GM12878 (cell line): Measurements from ENCODE around the gene SRRD. TPM values are rescaled to one million over a fixed set of nuclear protein-coding genes. Genes with fewer than 3 reads are reported as not detected.

Experiments used
- ATAC-seq: fragments of 200-7000 bp; cut with Tn5 transposase; 3 replicates; pipeline ENCODE4 v1.9.1; 2020; ENCODE audit warnings: mild to moderate bottlenecking, moderate library complexity
- BruUV-seq: library from RNA; stranded (reverse); fragments of 400-500 nt; replicated peaks from 2 replicates; lab custom pipeline; 2021; lab: Mats Ljungman, UMichigan
- CTCF ChIA-PET: fragments of 300-600 bp; sonication (Branson Sonifier 250); formaldehyde crosslinking; extraction: SDS; loops from one replicate; lab custom pipeline; 2021; ENCODE audit warnings: inconsistent platforms; lab: Yijun Ruan, JAX
- POLR2A ChIA-PET: fragments of 350-600 bp; formaldehyde crosslinking; extraction: SDS; loops from one replicate; lab custom pipeline; 2021; ENCODE audit warnings: inconsistent platforms; lab: Charles Lee
- RAD21 ChIA-PET: fragments of 300-600 bp; sonication (Branson Sonifier 250); formaldehyde crosslinking; loops from one replicate; lab custom pipeline; 2023; ENCODE audit warnings: antibody characterized with exemption; ENCODE audit not compliant: unreplicated experiment; lab: Charles Lee
- SMC1A ChIA-PET: fragments of 300-600 bp; sonication (Branson Sonifier 250); formaldehyde crosslinking; loops from one replicate; lab custom pipeline; 2023; ENCODE audit not compliant: unreplicated experiment, uncharacterized antibody; lab: Charles Lee
- DNase-seq: peaks from one replicate; pipeline ENCODE4 v3.0.0-alpha.2; 2011; ENCODE audit warnings: low read depth, low spot score
- FAIRE-seq: peaks from 3 replicates; lab custom pipeline; 2011; peaks lifted over from hg19 to GRCh38; lab: Jason Lieb, UNC
- H2AFZ ChIP-seq: 2 replicates; pipeline ENCODE4 v1.6.0; 2011; ENCODE audit warnings: low read depth, low read length, control low read depth; ENCODE audit not compliant: control insufficient read depth
- H3K27ac ChIP-seq: 2 replicates; pipeline ENCODE4 v1.5.1; 2011; ENCODE audit warnings: control low read depth; ENCODE audit not compliant: control insufficient read depth, insufficient read depth
- H3K27me3 ChIP-seq, 2 experiments: replicated peaks in 1 of 2; 2 replicates each; pipeline versions ENCODE4 v1.6.0 to v1.6.1; 2011; ENCODE audit warnings: low read length in 1 of 2; ENCODE audit not compliant: control insufficient read depth in 2 of 2, insufficient read depth in 2 of 2
- H3K36me3 ChIP-seq, 2 experiments: 2 replicates each; pipeline ENCODE4 v1.5.1; 2011; ENCODE audit warnings: low read length in 1 of 2; ENCODE audit not compliant: control insufficient read depth in 2 of 2, insufficient read depth in 2 of 2
- H3K4me1 ChIP-seq: 2 replicates; pipeline ENCODE4 v1.6.1; 2011; ENCODE audit warnings: mild to moderate bottlenecking, low read length, moderate library complexity, mixed read lengths; ENCODE audit not compliant: control insufficient read depth, insufficient read depth
- H3K4me2 ChIP-seq: 2 replicates; pipeline ENCODE4 v1.6.0; 2011; ENCODE audit warnings: control low read depth; ENCODE audit not compliant: control insufficient read depth, insufficient read depth
- H3K4me3 ChIP-seq: fragments of 200-600 bp; sonication (generic); 2 replicates; pipeline ENCODE4 v1.5.1; 2016
- H3K79me2 ChIP-seq: 2 replicates; pipeline ENCODE4 v1.6.0; 2011; ENCODE audit warnings: low read length; ENCODE audit not compliant: control insufficient read depth, insufficient read depth
- H3K9ac ChIP-seq: 2 replicates; pipeline ENCODE4 v1.8.0; 2011; ENCODE audit warnings: low read length, control low read depth, mixed read lengths; ENCODE audit not compliant: control insufficient read depth, insufficient read depth
- H3K9me3 ChIP-seq: replicated peaks from 3 replicates; pipeline ENCODE4 v1.5.1; 2011; ENCODE audit warnings: mild to moderate bottlenecking, low read length; ENCODE audit not compliant: control insufficient read depth, insufficient read depth
- H4K20me1 ChIP-seq: 2 replicates; pipeline ENCODE4 v1.6.0; 2011; ENCODE audit not compliant: control insufficient read depth, insufficient read depth
- ATF3 ChIP-seq: IDR thresholded peaks from 2 replicates; pipeline ENCODE4 v1.6.1; 2011; ENCODE audit warnings: low read depth, mild to moderate bottlenecking, low read length, moderate library complexity, borderline replicate concordance; ENCODE audit errors: extremely low read depth
- MEF2A ChIP-seq: IDR thresholded peaks from 2 replicates; pipeline ENCODE4 v1.6.1; 2011; ENCODE audit warnings: low read depth, mild to moderate bottlenecking, low read length, moderate library complexity; ENCODE audit not compliant: insufficient read depth
- NR2C1 ChIP-seq: fragments of 450-650 bp; IDR thresholded peaks from 2 replicates; pipeline ENCODE4 v1.6.1; 2017; ENCODE audit warnings: antibody characterized with exemption, mild to moderate bottlenecking, moderate library complexity
- TAF1 ChIP-seq: IDR thresholded peaks from 2 replicates; pipeline ENCODE4 v1.6.1; 2011; ENCODE audit warnings: mild to moderate bottlenecking, low read depth, low read length, borderline replicate concordance
- YY1 ChIP-seq: IDR thresholded peaks from 2 replicates; pipeline ENCODE4 v1.6.1; 2011; ENCODE audit warnings: low read depth, mild to moderate bottlenecking, low read length
- WGBS: methylation state at CpG from one replicate; pipeline ENCODE4 v1.1.6; 2016; ENCODE audit warnings: low lambda C conversion rate; ENCODE audit not compliant: insufficient replicate concordance, insufficient coverage; ENCODE audit errors: missing lambda C conversion rate; 5-methylcytosine and 5-hydroxymethylcytosine counted together
- in situ Hi-C: fragments of 300-500 bp; cut with MboI; formaldehyde crosslinking; loops from 9 replicates; pipeline ENCODE4 v1.14.3; 2018; ENCODE audit warnings: mixed read lengths
- intact Hi-C: fragments of 100-400 bp; cut with micrococcal nuclease; formaldehyde crosslinking; loops from one replicate; pipeline ENCODE4 v1.14.2; 2022; ENCODE audit not compliant: unreplicated experiment
- polyA plus RNA-seq, 11 experiments: library from polyadenylated mRNA; depleted of rRNA in 4 of 11; unstranded in 6 of 11; stranded (reverse) in 5 of 11; fragments of >200 nt; fragmentation: Nextera tagmentation in 4 of 11; fragmentation: Illumina TruSeq in 1 of 11; extraction: Ambion mirVana in 4 of 11; extraction: Trizol in 1 of 11; gene quantifications; 1 replicate in 1 of 11; 2 replicates in 10 of 11; pipeline versions ENCODE4 v1.2.1 to v1.2.3, GENCODE V29; 2011 to 2016; ENCODE audit warnings: inconsistent platforms in 2 of 11, missing spikeins in 2 of 11, low read depth in 1 of 11
- total RNA-seq, 4 experiments: library from RNA; depleted of rRNA in 3 of 4; stranded (reverse); fragments of >200 nt in 3 of 4; fragmentation: Illumina TruSeq in 1 of 4; extraction: Trizol in 1 of 4; gene quantifications; 2 replicates each; pipeline versions ENCODE4 v1.2.1 to v1.2.3, GENCODE V29; 2013 to 2021
- TF ChIP-seq, protein P1 (sequence below): fragments of 450-650 bp; IDR thresholded peaks from 2 replicates; pipeline ENCODE4 v1.6.1; 2018; ENCODE audit warnings: borderline replicate concordance, mild to moderate bottlenecking; ENCODE audit not compliant: partially characterized antibody
- TF ChIP-seq, protein P2 (sequence below): fragments of 450-650 bp; IDR thresholded peaks from 2 replicates; pipeline ENCODE4 v1.6.1; 2014; ENCODE audit warnings: mild to moderate bottlenecking

Gene SRRD
- total and polyA plus RNA-seq, 10 of the 15 experiments (the other 5 are each of a cell fraction or from before 2014, with no cell fraction given): 4.1 to 50.6 (median 27.5) TPM

GRCh38 chr22:26471522-26471921 is 12.2 kb upstream of the SRRD start:
- no peak for FAIRE-seq
- H3K27me3 ChIP-seq: no peaks in the 10 kb centered on the region
- H3K4me2 ChIP-seq: no peak overlapping the region
- no peak for ATAC-seq
- H3K9ac ChIP-seq: no peak overlapping the region
- H4K20me1 ChIP-seq: no peaks in the 10 kb centered on the region
- no peaks in the 10 kb centered on the region for H3K9me3 ChIP-seq
- peaks cover 20 to 28% of the 10 kb centered on the region in 2 experiments for H3K36me3 ChIP-seq
- H3K4me3 ChIP-seq: no peak overlapping the region
- CTCF ChIA-PET: interaction anchor here (0.5 to 4.9 kb wide), 3 partner anchors 8 to 64 kb away, joined by 3 to 23 read pairs (median 4); no protein-coding TSS in a partner anchor
- RAD21 ChIA-PET: no interaction called here
- WGBS: 84% methylated on average over 5 of the region's 5 CpGs
- H2AFZ ChIP-seq: no peak overlapping the region
- H3K27ac ChIP-seq: no peak overlapping the region
- peaks cover 5% of the 10 kb centered on the region for H3K4me1 ChIP-seq
- SMC1A ChIA-PET: no interaction called here
- BruUV-seq: no TSS peak
- in situ Hi-C loops (no loop called here), intact Hi-C loops (no loop called here)
- TF ChIP-seq, protein P1, sequence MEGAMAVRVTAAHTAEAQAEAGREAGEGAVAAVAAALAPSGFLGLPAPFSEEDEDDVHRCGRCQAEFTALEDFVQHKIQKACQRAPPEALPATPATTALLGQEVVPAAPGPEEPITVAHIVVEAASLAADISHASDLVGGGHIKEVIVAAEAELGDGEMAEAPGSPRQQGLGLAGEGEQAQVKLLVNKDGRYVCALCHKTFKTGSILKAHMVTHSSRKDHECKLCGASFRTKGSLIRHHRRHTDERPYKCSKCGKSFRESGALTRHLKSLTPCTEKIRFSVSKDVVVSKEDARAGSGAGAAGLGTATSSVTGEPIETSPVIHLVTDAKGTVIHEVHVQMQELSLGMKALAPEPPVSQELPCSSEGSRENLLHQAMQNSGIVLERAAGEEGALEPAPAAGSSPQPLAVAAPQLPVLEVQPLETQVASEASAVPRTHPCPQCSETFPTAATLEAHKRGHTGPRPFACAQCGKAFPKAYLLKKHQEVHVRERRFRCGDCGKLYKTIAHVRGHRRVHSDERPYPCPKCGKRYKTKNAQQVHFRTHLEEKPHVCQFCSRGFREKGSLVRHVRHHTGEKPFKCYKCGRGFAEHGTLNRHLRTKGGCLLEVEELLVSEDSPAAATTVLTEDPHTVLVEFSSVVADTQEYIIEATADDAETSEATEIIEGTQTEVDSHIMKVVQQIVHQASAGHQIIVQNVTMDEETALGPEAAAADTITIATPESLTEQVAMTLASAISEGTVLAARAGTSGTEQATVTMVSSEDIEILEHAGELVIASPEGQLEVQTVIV: no peak
- TF ChIP-seq MEF2A: no peak
- TF ChIP-seq YY1: no peak
- TF ChIP-seq, protein P2, sequence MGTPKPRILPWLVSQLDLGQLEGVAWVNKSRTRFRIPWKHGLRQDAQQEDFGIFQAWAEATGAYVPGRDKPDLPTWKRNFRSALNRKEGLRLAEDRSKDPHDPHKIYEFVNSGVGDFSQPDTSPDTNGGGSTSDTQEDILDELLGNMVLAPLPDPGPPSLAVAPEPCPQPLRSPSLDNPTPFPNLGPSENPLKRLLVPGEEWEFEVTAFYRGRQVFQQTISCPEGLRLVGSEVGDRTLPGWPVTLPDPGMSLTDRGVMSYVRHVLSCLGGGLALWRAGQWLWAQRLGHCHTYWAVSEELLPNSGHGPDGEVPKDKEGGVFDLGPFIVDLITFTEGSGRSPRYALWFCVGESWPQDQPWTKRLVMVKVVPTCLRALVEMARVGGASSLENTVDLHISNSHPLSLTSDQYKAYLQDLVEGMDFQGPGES: no peak
- no peak for TF ChIP-seq ATF3
- TF ChIP-seq TAF1: no peak
- TF ChIP-seq NR2C1: no peak
- no peak for DNase-seq
- H3K79me2 ChIP-seq: no peaks in the 10 kb centered on the region; the same call in 1 of the 2 replicates
- POLR2A ChIA-PET: no interaction called here
